WTC11 (cell line): ENCODE results near the gene RPL15. TPM values are rescaled to one million over a fixed set of nuclear protein-coding genes. Genes with fewer than 3 reads are reported as not detected.

Experiments used
- ATAC-seq: fragments of 200-7000 bp; cut with Tn5 transposase; 2 replicates; pipeline ENCODE4 v1.10.0; 2021; ENCODE audit warnings: mild to moderate bottlenecking, moderate library complexity
- CTCF ChIA-PET: fragments of 300-600 bp; sonication (Branson Sonifier 250); formaldehyde crosslinking; loops from one replicate; lab custom pipeline; 2021; ENCODE audit warnings: antibody characterized with exemption; lab: Charles Lee
- POLR2A ChIA-PET: fragments of 350-600 bp; sonication (Branson Sonifier 250); formaldehyde crosslinking; loops from one replicate; lab custom pipeline; 2021; ENCODE audit warnings: antibody characterized with exemption; lab: Charles Lee
- DNase-seq: peaks from one replicate; pipeline ENCODE4 v3.0.0; 2021; ENCODE audit warnings: low spot score
- H3K27ac Mint-ChIP-seq: 2 replicates; pipeline ENCODE4 v1.8.0; 2021; ENCODE audit warnings: mixed read lengths
- H3K27me3 Mint-ChIP-seq: 2 replicates; pipeline ENCODE4 v1.8.0; 2021; ENCODE audit warnings: low read depth, mild to moderate bottlenecking, moderate library complexity, mixed read lengths
- H3K36me3 Mint-ChIP-seq: 2 replicates; pipeline ENCODE4 v1.8.0; 2021; ENCODE audit warnings: mixed read lengths
- H3K4me1 Mint-ChIP-seq: 2 replicates; pipeline ENCODE4 v1.8.0; 2022; ENCODE audit warnings: mixed read lengths
- H3K4me3 Mint-ChIP-seq: 2 replicates; pipeline ENCODE4 v1.8.0; 2021; ENCODE audit warnings: mild to moderate bottlenecking, moderate library complexity, mixed read lengths
- H3K9me3 Mint-ChIP-seq: 2 replicates; pipeline ENCODE4 v1.8.0; 2021; ENCODE audit warnings: mixed read lengths
- E2F5 ChIP-seq: sonication (generic); formaldehyde crosslinking; IDR thresholded peaks from 2 replicates; pipeline ENCODE4 v1.8.1; 2022; ENCODE audit warnings: mild to moderate bottlenecking, moderate library complexity, missing genetic modification reagents
- MYBL2 ChIP-seq: sonication (generic); formaldehyde crosslinking; IDR thresholded peaks from 2 replicates; pipeline ENCODE4 v1.8.1; 2023; ENCODE audit warnings: mild to moderate bottlenecking, moderate library complexity, missing genetic modification reagents
- NFATC4 ChIP-seq: fragments of 250-450 bp; sonication (Bioruptor Pico); IDR thresholded peaks from 2 replicates; pipeline ENCODE4 v1.9.0; 2021; ENCODE audit warnings: mild to moderate bottlenecking
- NFYB ChIP-seq: sonication (generic); formaldehyde crosslinking; conservative IDR thresholded peaks from 2 replicates; pipeline ENCODE4 v1.8.0; 2022; ENCODE audit warnings: low read depth, missing genetic modification reagents
- NR1H2 ChIP-seq: sonication (generic); formaldehyde crosslinking; IDR thresholded peaks from 2 replicates; pipeline ENCODE4 v1.9.0; 2021; ENCODE audit warnings: mild to moderate bottlenecking, moderate library complexity, missing genetic modification reagents
- NR3C1 ChIP-seq: sonication (generic); formaldehyde crosslinking; conservative IDR thresholded peaks from 2 replicates; pipeline ENCODE4 v1.8.1; 2023; ENCODE audit warnings: low read depth, mild to moderate bottlenecking, missing genetic modification reagents
- ZBTB21 ChIP-seq: sonication (generic); formaldehyde crosslinking; IDR thresholded peaks from 2 replicates; pipeline ENCODE4 v1.8.1; 2023; ENCODE audit warnings: mild to moderate bottlenecking, missing genetic modification reagents, borderline replicate concordance
- ZBTB43 ChIP-seq: sonication (generic); formaldehyde crosslinking; IDR thresholded peaks from 2 replicates; pipeline ENCODE4 v1.8.1; 2023; ENCODE audit warnings: mild to moderate bottlenecking, missing genetic modification reagents
- ZNF121 ChIP-seq: sonication (generic); formaldehyde crosslinking; IDR thresholded peaks from 2 replicates; pipeline ENCODE4 v1.8.0; 2023; ENCODE audit warnings: missing genetic modification reagents
- ZNF138 ChIP-seq: sonication (generic); formaldehyde crosslinking; conservative IDR thresholded peaks from 2 replicates; pipeline ENCODE4 v1.8.1; 2022; ENCODE audit warnings: mild to moderate bottlenecking, moderate library complexity, missing genetic modification reagents
- ZNF219 ChIP-seq: sonication (generic); formaldehyde crosslinking; IDR thresholded peaks from 2 replicates; pipeline ENCODE4 v1.8.0; 2023; ENCODE audit warnings: missing genetic modification reagents, mild to moderate bottlenecking, borderline replicate concordance
- ZNF317 ChIP-seq: sonication (generic); formaldehyde crosslinking; IDR thresholded peaks from 2 replicates; pipeline ENCODE4 v1.8.1; 2023; ENCODE audit warnings: low read depth, mild to moderate bottlenecking, moderate library complexity, missing genetic modification reagents, borderline replicate concordance
- ZNF416 ChIP-seq: fragments of 250-450 bp; sonication (Bioruptor Pico); IDR thresholded peaks from 2 replicates; pipeline ENCODE4 v1.9.0; 2021; ENCODE audit warnings: mild to moderate bottlenecking, inconsistent platforms
- total RNA-seq: library from RNA; stranded (reverse); gene quantifications from 3 replicates; pipeline ENCODE4 v1.2.3, GENCODE V29; 2021
- TF ChIP-seq, protein P1 (sequence below): sonication (generic); formaldehyde crosslinking; IDR thresholded peaks from 2 replicates; pipeline ENCODE4 v1.8.0; 2022; ENCODE audit warnings: missing genetic modification reagents
- TF ChIP-seq, protein P2 (sequence below): sonication (generic); formaldehyde crosslinking; IDR thresholded peaks from 2 replicates; pipeline ENCODE4 v1.8.0; 2022; ENCODE audit warnings: mild to moderate bottlenecking, missing genetic modification reagents
- TF ChIP-seq, protein P3 (sequence below): sonication (generic); formaldehyde crosslinking; IDR thresholded peaks from 2 replicates; pipeline ENCODE4 v1.8.1; 2023; ENCODE audit warnings: mild to moderate bottlenecking, missing genetic modification reagents, borderline replicate concordance
- TF ChIP-seq, protein P4 (sequence below): fragments of 250-450 bp; sonication (Bioruptor Pico); conservative IDR thresholded peaks from 2 replicates; pipeline ENCODE4 v1.9.0; 2021; ENCODE audit warnings: mild to moderate bottlenecking
- TF ChIP-seq, protein P5 (sequence below): fragments of 200-600 bp; IDR thresholded peaks from 2 replicates; pipeline ENCODE4 v1.8.0; 2022; ENCODE audit warnings: antibody characterized with exemption
- TF ChIP-seq, protein P6 (sequence below): sonication (generic); formaldehyde crosslinking; IDR thresholded peaks from 2 replicates; pipeline ENCODE4 v1.8.1; 2022; ENCODE audit warnings: mild to moderate bottlenecking, missing genetic modification reagents, moderate library complexity, borderline replicate concordance

RPL15 gene
- total RNA-seq, 1 experiment from 2014 or later: 2,428 TPM

GRCh38 chr3:23961066-23961465, 44.1 kb downstream of the RPL15 start:
- DNase-seq (no peak), ATAC-seq (no peak)
- no peaks in the 10 kb centered on the region for H3K4me1 Mint-ChIP-seq
- CTCF ChIA-PET: interaction anchor here (0.7 kb wide), 2 partner anchors 72 to 351 kb away, joined by 3 read pairs; no protein-coding TSS in a partner anchor
- peaks cover 3% of the 10 kb centered on the region; the same call in 1 of the 2 replicates for H3K9me3 Mint-ChIP-seq
- H3K36me3 Mint-ChIP-seq: peaks cover 51% of the 10 kb centered on the region
- H3K4me3 Mint-ChIP-seq: no peak overlapping the region
- TF ChIP-seq NFYB (no peak), MYBL2 (CRISPR knock-in tag) (no peak), NFATC4 (CRISPR knock-in tag) (no peak), ZBTB43 (CRISPR knock-in tag) (no peak), ZNF138 (CRISPR knock-in tag) (no peak), ZNF219 (CRISPR knock-in tag) (no peak), ZNF121 (CRISPR knock-in tag) (no peak)
- H3K27me3 Mint-ChIP-seq: no peaks in the 10 kb centered on the region
- POLR2A ChIA-PET: no interaction called here
- H3K27ac Mint-ChIP-seq: no peak overlapping the region

DNA sequence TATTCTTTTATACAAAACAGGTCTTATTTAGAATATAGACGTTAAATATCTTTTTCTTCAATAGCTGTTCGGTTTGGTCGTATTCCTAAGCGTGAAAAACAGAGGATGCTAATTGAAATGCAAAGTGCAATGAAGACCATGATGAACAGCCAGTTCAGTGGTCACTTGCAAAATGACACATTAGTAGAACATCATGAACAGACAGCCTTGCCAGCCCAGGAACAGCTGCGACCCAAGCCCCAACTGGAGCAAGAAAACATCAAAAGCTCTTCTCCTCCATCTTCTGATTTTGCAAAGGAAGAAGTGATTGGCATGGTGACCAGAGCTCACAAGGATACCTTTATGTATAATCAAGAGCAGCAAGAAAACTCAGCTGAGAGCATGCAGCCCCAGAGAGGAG, 45.0 kb downstream of the RPL15 start:
- no peak overlapping the region for H3K27ac Mint-ChIP-seq
- ChIA-PET CTCF (interaction anchor here (0.6 kb wide), 1 partner anchor 519 kb away, joined by 5 read pairs; no protein-coding TSS in a partner anchor), POLR2A (no interaction called here)
- H3K9me3 Mint-ChIP-seq: no peaks in the 10 kb centered on the region
- H3K4me1 Mint-ChIP-seq: no peaks in the 10 kb centered on the region
- no peak overlapping the region for H3K4me3 Mint-ChIP-seq
- DNase-seq (no peak), ATAC-seq (no peak)
- no peaks in the 10 kb centered on the region for H3K27me3 Mint-ChIP-seq
- peaks cover 52% of the 10 kb centered on the region for H3K36me3 Mint-ChIP-seq
- TF ChIP-seq ZBTB21 (no peak), NR3C1 (no peak), ZNF317 (CRISPR knock-in tag) (no peak), E2F5 (no peak), ZNF138 (CRISPR knock-in tag) (no peak), ZNF416 (CRISPR knock-in tag) (no peak), NR1H2 (CRISPR knock-in tag) (no peak)
- TF ChIP-seq, protein P1, sequence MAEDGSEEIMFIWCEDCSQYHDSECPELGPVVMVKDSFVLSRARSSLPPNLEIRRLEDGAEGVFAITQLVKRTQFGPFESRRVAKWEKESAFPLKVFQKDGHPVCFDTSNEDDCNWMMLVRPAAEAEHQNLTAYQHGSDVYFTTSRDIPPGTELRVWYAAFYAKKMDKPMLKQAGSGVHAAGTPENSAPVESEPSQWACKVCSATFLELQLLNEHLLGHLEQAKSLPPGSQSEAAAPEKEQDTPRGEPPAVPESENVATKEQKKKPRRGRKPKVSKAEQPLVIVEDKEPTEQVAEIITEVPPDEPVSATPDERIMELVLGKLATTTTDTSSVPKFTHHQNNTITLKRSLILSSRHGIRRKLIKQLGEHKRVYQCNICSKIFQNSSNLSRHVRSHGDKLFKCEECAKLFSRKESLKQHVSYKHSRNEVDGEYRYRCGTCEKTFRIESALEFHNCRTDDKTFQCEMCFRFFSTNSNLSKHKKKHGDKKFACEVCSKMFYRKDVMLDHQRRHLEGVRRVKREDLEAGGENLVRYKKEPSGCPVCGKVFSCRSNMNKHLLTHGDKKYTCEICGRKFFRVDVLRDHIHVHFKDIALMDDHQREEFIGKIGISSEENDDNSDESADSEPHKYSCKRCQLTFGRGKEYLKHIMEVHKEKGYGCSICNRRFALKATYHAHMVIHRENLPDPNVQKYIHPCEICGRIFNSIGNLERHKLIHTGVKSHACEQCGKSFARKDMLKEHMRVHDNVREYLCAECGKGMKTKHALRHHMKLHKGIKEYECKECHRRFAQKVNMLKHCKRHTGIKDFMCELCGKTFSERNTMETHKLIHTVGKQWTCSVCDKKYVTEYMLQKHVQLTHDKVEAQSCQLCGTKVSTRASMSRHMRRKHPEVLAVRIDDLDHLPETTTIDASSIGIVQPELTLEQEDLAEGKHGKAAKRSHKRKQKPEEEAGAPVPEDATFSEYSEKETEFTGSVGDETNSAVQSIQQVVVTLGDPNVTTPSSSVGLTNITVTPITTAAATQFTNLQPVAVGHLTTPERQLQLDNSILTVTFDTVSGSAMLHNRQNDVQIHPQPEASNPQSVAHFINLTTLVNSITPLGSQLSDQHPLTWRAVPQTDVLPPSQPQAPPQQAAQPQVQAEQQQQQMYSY: no peak
- TF ChIP-seq, protein P2, sequence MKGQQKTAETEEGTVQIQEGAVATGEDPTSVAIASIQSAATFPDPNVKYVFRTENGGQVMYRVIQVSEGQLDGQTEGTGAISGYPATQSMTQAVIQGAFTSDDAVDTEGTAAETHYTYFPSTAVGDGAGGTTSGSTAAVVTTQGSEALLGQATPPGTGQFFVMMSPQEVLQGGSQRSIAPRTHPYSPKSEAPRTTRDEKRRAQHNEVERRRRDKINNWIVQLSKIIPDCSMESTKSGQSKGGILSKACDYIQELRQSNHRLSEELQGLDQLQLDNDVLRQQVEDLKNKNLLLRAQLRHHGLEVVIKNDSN (CRISPR knock-in tag): no peak
- TF ChIP-seq, protein P3, sequence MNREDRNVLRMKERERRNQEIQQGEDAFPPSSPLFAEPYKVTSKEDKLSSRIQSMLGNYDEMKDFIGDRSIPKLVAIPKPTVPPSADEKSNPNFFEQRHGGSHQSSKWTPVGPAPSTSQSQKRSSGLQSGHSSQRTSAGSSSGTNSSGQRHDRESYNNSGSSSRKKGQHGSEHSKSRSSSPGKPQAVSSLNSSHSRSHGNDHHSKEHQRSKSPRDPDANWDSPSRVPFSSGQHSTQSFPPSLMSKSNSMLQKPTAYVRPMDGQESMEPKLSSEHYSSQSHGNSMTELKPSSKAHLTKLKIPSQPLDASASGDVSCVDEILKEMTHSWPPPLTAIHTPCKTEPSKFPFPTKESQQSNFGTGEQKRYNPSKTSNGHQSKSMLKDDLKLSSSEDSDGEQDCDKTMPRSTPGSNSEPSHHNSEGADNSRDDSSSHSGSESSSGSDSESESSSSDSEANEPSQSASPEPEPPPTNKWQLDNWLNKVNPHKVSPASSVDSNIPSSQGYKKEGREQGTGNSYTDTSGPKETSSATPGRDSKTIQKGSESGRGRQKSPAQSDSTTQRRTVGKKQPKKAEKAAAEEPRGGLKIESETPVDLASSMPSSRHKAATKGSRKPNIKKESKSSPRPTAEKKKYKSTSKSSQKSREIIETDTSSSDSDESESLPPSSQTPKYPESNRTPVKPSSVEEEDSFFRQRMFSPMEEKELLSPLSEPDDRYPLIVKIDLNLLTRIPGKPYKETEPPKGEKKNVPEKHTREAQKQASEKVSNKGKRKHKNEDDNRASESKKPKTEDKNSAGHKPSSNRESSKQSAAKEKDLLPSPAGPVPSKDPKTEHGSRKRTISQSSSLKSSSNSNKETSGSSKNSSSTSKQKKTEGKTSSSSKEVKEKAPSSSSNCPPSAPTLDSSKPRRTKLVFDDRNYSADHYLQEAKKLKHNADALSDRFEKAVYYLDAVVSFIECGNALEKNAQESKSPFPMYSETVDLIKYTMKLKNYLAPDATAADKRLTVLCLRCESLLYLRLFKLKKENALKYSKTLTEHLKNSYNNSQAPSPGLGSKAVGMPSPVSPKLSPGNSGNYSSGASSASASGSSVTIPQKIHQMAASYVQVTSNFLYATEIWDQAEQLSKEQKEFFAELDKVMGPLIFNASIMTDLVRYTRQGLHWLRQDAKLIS (CRISPR knock-in tag): no peak
- TF ChIP-seq, protein P4, sequence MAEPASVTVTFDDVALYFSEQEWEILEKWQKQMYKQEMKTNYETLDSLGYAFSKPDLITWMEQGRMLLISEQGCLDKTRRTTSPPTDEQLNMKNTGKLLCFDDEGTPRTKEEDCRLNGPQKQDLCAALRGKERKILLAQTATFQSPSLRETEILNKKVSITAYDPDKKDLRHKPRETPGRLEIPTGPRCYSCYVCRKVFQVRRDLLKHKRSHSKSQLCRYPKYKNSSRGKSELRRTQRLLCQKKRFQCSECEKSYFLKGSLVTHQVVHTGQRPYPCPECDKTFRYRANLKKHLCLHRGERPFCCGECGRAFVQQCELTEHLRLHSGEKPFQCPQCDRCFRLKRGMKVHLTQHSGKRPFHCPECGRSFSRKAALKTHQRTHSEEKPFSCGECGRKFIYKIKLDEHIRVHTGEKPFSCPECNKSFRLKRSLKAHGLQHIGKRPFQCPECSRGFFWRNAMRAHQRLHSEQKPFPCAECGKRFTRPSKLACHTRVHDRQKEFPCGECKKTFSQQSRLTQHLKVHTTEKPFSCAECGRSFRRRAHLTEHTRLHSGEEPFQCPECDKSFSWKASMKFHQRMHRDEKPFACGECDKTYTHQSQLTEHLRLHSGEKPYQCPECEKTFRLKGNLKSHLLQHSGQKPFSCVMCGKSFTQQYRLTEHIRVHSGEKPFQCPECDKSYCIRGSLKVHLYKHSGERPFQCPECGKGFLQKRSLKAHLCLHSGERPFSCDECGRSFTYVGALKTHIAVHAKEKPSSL (CRISPR knock-in tag): no peak
- TF ChIP-seq, protein P5, sequence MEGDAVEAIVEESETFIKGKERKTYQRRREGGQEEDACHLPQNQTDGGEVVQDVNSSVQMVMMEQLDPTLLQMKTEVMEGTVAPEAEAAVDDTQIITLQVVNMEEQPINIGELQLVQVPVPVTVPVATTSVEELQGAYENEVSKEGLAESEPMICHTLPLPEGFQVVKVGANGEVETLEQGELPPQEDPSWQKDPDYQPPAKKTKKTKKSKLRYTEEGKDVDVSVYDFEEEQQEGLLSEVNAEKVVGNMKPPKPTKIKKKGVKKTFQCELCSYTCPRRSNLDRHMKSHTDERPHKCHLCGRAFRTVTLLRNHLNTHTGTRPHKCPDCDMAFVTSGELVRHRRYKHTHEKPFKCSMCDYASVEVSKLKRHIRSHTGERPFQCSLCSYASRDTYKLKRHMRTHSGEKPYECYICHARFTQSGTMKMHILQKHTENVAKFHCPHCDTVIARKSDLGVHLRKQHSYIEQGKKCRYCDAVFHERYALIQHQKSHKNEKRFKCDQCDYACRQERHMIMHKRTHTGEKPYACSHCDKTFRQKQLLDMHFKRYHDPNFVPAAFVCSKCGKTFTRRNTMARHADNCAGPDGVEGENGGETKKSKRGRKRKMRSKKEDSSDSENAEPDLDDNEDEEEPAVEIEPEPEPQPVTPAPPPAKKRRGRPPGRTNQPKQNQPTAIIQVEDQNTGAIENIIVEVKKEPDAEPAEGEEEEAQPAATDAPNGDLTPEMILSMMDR: no peak
- TF ChIP-seq, protein P6, sequence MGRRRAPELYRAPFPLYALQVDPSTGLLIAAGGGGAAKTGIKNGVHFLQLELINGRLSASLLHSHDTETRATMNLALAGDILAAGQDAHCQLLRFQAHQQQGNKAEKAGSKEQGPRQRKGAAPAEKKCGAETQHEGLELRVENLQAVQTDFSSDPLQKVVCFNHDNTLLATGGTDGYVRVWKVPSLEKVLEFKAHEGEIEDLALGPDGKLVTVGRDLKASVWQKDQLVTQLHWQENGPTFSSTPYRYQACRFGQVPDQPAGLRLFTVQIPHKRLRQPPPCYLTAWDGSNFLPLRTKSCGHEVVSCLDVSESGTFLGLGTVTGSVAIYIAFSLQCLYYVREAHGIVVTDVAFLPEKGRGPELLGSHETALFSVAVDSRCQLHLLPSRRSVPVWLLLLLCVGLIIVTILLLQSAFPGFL (CRISPR knock-in tag): no peak
